ENCODE measurements around the gene ALPG. TPM values are rescaled to one million over a fixed set of nuclear protein-coding genes. Genes with fewer than 3 reads are reported as not detected.
"Not testable (repeated sequence)": the region's sequence is repeated elsewhere in the genome, so short reads cannot be mapped to it uniquely, and the experiment has no call there.

ALPG gene
- total RNA-seq, 1 donor from 2014 or later, result 2.4 TPM

- no peaks in the 10 kb centered on the region for H3K4me1 Mint-ChIP-seq (ENCODE audit: low read depth, unreplicated experiment)
- TF ChIP-seq CTCF (IDR thresholded peaks at IDR 0.05; ENCODE audit: partially characterized antibody, unreplicated experiment), result peak; percentile 69
- peaks cover 3% of the 10 kb centered on the region for H3K9me3 Mint-ChIP-seq (ENCODE audit: unreplicated experiment)
- H3K4me3 Mint-ChIP-seq (ENCODE audit: unreplicated experiment), result no peak overlapping the region
- DNase-seq, result peak; percentile 78
- H3K27ac Mint-ChIP-seq (ENCODE audit: unreplicated experiment), result no peak overlapping the region
- H3K36me3 Mint-ChIP-seq (ENCODE audit: unreplicated experiment), result no peaks in the 10 kb centered on the region
- no peaks in the 10 kb centered on the region for H3K27me3 Mint-ChIP-seq (ENCODE audit: unreplicated experiment)
Measured at GRCh38 chr2:232365621-232366321, 40.9 kb upstream of the ALPG start.

GRCh38 chr2:232366461-232366860, 40.2 kb upstream of the ALPG start:
- DNase-seq; H3K9me3 Mint-ChIP-seq (ENCODE audit: unreplicated experiment); H3K27me3 Mint-ChIP-seq (ENCODE audit: unreplicated experiment); H3K4me1 Mint-ChIP-seq (ENCODE audit: low read depth, unreplicated experiment); H3K4me3 Mint-ChIP-seq (ENCODE audit: unreplicated experiment); H3K27ac Mint-ChIP-seq (ENCODE audit: unreplicated experiment); H3K36me3 Mint-ChIP-seq (ENCODE audit: unreplicated experiment): not testable (repeated sequence)

GRCh38 chr2:232367016-232367415, 39.6 kb upstream of the ALPG start:
- TF ChIP-seq CTCF (IDR thresholded peaks at IDR 0.05; ENCODE audit: partially characterized antibody, unreplicated experiment), result no peak
- H3K4me3 Mint-ChIP-seq (ENCODE audit: unreplicated experiment), result no peak overlapping the region
- H3K27me3 Mint-ChIP-seq (ENCODE audit: unreplicated experiment), result no peaks in the 10 kb centered on the region
- H3K4me1 Mint-ChIP-seq (ENCODE audit: low read depth, unreplicated experiment), result no peaks in the 10 kb centered on the region
- H3K9me3 Mint-ChIP-seq (ENCODE audit: unreplicated experiment), result peaks cover 3% of the 10 kb centered on the region
- no peak for DNase-seq
- no peak overlapping the region for H3K27ac Mint-ChIP-seq (ENCODE audit: unreplicated experiment)
- no peaks in the 10 kb centered on the region for H3K36me3 Mint-ChIP-seq (ENCODE audit: unreplicated experiment)

- Mint-ChIP-seq H3K4me3 (ENCODE audit: unreplicated experiment) (no peak overlapping the region), H3K9me3 (ENCODE audit: unreplicated experiment) (no peaks in the 10 kb centered on the region), H3K4me1 (ENCODE audit: low read depth, unreplicated experiment) (no peaks in the 10 kb centered on the region), H3K27me3 (ENCODE audit: unreplicated experiment) (no peaks in the 10 kb centered on the region), H3K27ac (ENCODE audit: unreplicated experiment) (no peak overlapping the region), H3K36me3 (ENCODE audit: unreplicated experiment) (no peaks in the 10 kb centered on the region)
- peak; percentile 5 for TF ChIP-seq CTCF (IDR thresholded peaks at IDR 0.05; ENCODE audit: partially characterized antibody, unreplicated experiment)
- peak; percentile 32 for DNase-seq
Measured at GRCh38 chr2:232367591-232368233, 38.9 kb upstream of the ALPG start.

GRCh38 chr2:232368311-232368731, 38.3 kb upstream of the ALPG start:
- Mint-ChIP-seq H3K27me3 (ENCODE audit: unreplicated experiment) (no peaks in the 10 kb centered on the region), H3K36me3 (ENCODE audit: unreplicated experiment) (no peaks in the 10 kb centered on the region), H3K4me1 (ENCODE audit: low read depth, unreplicated experiment) (no peaks in the 10 kb centered on the region), H3K9me3 (ENCODE audit: unreplicated experiment) (no peaks in the 10 kb centered on the region), H3K4me3 (ENCODE audit: unreplicated experiment) (no peak overlapping the region), H3K27ac (ENCODE audit: unreplicated experiment) (no peak overlapping the region)
- DNase-seq, result no peak
- no peak for TF ChIP-seq CTCF (IDR thresholded peaks at IDR 0.05; ENCODE audit: partially characterized antibody, unreplicated experiment)

Data from glutamatergic neuron (in vitro differentiated cells).